ENCODE measurements around the gene FBXL12. TPM values are rescaled to one million over a fixed set of nuclear protein-coding genes. Genes with fewer than 3 reads are reported as not detected.
"Not testable (repeated sequence)": the region's sequence is repeated elsewhere in the genome, so short reads cannot be mapped to it uniquely, and the experiment has no call there.

The FBXL12 gene
- total RNA-seq, 1 donor from 2014 or later, result 29.0 TPM

- TF ChIP-seq CTCF (IDR thresholded peaks at IDR 0.05), result no peak
- Mint-ChIP-seq H3K27me3 (ENCODE audit: unreplicated experiment) (no peaks in the 10 kb centered on the region), H3K27ac (ENCODE audit: unreplicated experiment) (peak overlapping the region; percentile 99), H3K36me3 (ENCODE audit: unreplicated experiment) (peaks cover 3% of the 10 kb centered on the region), H3K4me1 (ENCODE audit: unreplicated experiment) (peaks cover 20% of the 10 kb centered on the region), H3K9me3 (ENCODE audit: unreplicated experiment) (no peaks in the 10 kb centered on the region), H3K4me3 (ENCODE audit: unreplicated experiment) (peak overlapping the region; percentile 95)
- peak; percentile 99 for DNase-seq (ENCODE audit: extremely low spot score, unreplicated experiment)
Measured at GRCh38 chr19:9785367-9786331, 33.2 kb downstream of the FBXL12 start.

- not testable (repeated sequence) for H3K9me3 Mint-ChIP-seq (ENCODE audit: unreplicated experiment); H3K36me3 Mint-ChIP-seq (ENCODE audit: unreplicated experiment); DNase-seq (ENCODE audit: extremely low spot score, unreplicated experiment); H3K27me3 Mint-ChIP-seq (ENCODE audit: unreplicated experiment)
- Mint-ChIP-seq H3K4me3 (ENCODE audit: unreplicated experiment) (peak overlapping the region; percentile 95), H3K4me1 (ENCODE audit: unreplicated experiment) (peaks cover 17% of the 10 kb centered on the region), H3K27ac (ENCODE audit: unreplicated experiment) (peak overlapping the region; percentile 99)
Measured at GRCh38 chr19:9784163-9784496, 34.7 kb downstream of the FBXL12 start.

GRCh38 chr19:9782338-9782737 is 36.5 kb downstream of the FBXL12 start:
- Mint-ChIP-seq H3K4me1 (ENCODE audit: unreplicated experiment) (peaks cover 16% of the 10 kb centered on the region), H3K27me3 (ENCODE audit: unreplicated experiment) (no peaks in the 10 kb centered on the region), H3K9me3 (ENCODE audit: unreplicated experiment) (peaks cover 6% of the 10 kb centered on the region), H3K27ac (ENCODE audit: unreplicated experiment) (no peak overlapping the region), H3K36me3 (ENCODE audit: unreplicated experiment) (peaks cover 7% of the 10 kb centered on the region), H3K4me3 (ENCODE audit: unreplicated experiment) (no peak overlapping the region)
- TF ChIP-seq CTCF (IDR thresholded peaks at IDR 0.05), result no peak
- DNase-seq (ENCODE audit: extremely low spot score, unreplicated experiment), result no peak

- no peak for TF ChIP-seq CTCF (IDR thresholded peaks at IDR 0.05)
- Mint-ChIP-seq H3K27ac (ENCODE audit: unreplicated experiment) (peak within 1 kb of the TSS; percentile 98), H3K9me3 (ENCODE audit: unreplicated experiment) (peaks cover 12% of the 10 kb centered on the region), H3K4me1 (ENCODE audit: unreplicated experiment) (peaks cover 10% of the 10 kb centered on the region), H3K27me3 (ENCODE audit: unreplicated experiment) (no peaks in the 10 kb centered on the region), H3K36me3 (ENCODE audit: unreplicated experiment) (peaks cover 14% of the 10 kb centered on the region), H3K4me3 (ENCODE audit: unreplicated experiment) (peak within 1 kb of the TSS; percentile 93)
- DNase-seq (ENCODE audit: extremely low spot score, unreplicated experiment), result peak; percentile 95
Measured at GRCh38 chr19:9768175-9769112, 50.4 kb downstream of the FBXL12 start, which contains the start of gene ZNF846. ZNF846 (minus strand) TSS chr19:9768738; CDS start chr19:9764950, 3,788 bp downstream.

Other genes with a start within 250 kb of the FBXL12 start
- gene ZNF121, start 234.6 kb downstream of the FBXL12 start, total RNA-seq, result 24.9 and 25.4 TPM in 2 replicates
- gene ZNF561, start 197.8 kb downstream of the FBXL12 start, total RNA-seq, result 44.7 and 46.5 TPM in 2 replicates
- 15.1 and 15.6 TPM in 2 replicates for gene ZNF562, start 144.0 kb downstream of the FBXL12 start, total RNA-seq
- 15.3 and 16.0 TPM in 2 replicates for gene ZNF846, start 50.3 kb downstream of the FBXL12 start, total RNA-seq
- gene UBL5, start 8.8 kb upstream of the FBXL12 start, total RNA-seq, result 258 and 260 TPM in 2 replicates
- gene PIN1, start 16.2 kb upstream of the FBXL12 start, total RNA-seq, result 67.4 and 70.3 TPM in 2 replicates
- gene OLFM2, start 117.4 kb upstream of the FBXL12 start, total RNA-seq, result 208 and 236 TPM in 2 replicates
- gene COL5A3, start 191.4 kb upstream of the FBXL12 start, total RNA-seq, result 68.7 and 80.9 TPM in 2 replicates
- not detected in 2 replicates for gene RDH8, start 194.4 kb upstream of the FBXL12 start, total RNA-seq

Measured in osteocyte (in vitro differentiated cells).